Measurements from ENCODE around the gene GTF3C5.
"Not testable (repeated sequence)": the region's sequence is repeated elsewhere in the genome, so short reads cannot be mapped to it uniquely, and the experiment has no call there.

The GTF3C5 gene

DNA sequence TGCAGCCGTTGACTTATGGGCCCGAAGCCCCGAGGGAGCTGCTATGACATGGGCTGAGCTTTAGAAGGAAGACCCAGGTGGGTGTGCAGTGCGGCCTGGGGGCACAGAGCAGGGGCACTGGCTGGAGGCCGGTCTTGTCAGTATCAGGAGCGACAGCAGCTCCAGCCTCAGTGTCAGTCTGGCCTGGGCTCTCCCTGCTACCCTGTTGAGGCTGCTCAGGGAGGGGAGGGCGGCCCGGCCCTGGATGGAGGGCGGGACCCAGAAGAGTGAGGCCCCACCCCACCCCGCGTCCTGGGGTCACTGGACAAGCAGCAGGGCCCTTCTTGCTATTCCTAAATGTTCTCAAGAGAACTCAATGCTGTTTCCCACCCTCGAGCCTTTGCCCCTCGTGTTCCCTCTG lies 34.3 kb upstream of the GTF3C5 start:
- no peak for DNase-seq

DNA sequence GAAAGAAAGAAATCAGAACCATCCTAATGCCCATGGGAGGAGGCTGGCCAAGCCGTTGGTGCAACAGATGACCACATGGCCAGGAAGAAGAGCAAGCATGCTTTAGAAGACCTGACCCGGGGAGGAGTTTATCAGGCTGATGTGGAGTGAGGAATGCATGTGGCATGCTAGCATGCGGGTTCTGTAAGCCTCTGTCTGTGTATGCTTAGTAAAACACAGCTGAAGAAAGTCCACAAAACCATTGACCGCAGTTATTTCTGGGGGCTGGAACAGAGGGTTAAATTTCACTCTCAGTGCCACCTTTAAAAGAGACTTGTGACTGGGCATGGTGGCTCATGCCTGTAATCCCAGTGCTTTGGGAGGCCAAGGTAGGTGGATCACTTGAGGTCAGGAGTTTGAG lies 33.2 kb upstream of the GTF3C5 start:
- DNase-seq, result no peak

DNA sequence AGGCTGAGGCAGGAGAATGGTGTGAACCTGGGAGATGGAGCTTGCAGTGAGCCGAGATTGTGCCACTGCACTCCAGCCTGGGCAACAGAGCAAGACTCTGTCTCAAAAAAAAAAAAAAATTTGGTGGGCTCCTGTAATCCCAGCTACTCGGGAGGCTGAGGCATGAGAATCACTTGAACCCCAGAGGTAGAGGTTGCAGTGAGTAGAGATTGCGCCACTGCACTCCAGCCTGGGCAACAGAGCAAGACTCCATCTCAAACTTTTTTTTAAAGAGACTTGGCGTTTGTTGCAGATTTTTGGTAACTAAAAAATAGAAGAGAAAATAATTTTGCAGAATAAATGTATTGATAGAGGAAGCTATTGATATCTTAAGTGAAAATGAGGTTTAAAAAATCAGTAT lies 32.6 kb upstream of the GTF3C5 start:
- not testable (repeated sequence) for DNase-seq

DNA sequence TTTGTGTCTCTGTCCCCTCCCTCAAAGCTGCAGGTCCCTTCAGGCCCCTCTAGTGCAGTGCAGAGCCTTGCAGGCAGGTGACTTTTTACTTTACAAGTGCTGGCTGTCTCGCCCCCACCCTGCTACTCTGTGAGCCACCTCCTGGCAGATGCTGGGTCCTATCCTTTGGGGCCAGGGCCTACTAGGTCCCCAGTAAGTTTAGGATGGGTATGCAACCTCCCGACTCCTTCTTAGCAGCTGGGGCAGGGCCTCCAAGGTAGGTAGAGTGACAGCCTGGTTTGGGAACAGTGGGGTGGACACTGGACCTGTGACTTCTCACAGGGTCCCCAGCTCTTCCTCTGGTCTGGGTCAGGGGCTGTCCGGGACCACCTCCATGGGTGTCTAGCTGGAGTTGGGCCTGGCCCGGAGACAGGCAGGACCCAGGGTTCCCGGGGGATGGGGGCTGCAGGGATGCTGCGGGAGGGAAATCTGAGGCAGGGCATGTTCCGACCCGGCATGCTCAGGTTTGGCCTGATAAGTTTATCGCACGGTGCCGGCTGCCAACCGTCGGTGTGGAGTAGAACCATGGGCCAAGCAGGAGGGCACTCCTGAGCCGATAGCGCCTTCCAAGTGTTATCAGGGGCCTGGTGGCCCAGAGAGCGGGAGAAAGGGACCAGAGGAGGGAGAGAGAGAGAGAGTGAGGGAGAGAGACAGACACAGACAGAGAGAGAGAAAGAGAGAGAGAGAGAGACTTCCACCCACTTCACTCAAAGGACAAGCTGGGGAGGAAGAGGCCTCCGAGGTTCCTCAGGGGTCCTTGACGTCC lies 31.8 kb upstream of the GTF3C5 start:
- DNase-seq, result no peak

DNA sequence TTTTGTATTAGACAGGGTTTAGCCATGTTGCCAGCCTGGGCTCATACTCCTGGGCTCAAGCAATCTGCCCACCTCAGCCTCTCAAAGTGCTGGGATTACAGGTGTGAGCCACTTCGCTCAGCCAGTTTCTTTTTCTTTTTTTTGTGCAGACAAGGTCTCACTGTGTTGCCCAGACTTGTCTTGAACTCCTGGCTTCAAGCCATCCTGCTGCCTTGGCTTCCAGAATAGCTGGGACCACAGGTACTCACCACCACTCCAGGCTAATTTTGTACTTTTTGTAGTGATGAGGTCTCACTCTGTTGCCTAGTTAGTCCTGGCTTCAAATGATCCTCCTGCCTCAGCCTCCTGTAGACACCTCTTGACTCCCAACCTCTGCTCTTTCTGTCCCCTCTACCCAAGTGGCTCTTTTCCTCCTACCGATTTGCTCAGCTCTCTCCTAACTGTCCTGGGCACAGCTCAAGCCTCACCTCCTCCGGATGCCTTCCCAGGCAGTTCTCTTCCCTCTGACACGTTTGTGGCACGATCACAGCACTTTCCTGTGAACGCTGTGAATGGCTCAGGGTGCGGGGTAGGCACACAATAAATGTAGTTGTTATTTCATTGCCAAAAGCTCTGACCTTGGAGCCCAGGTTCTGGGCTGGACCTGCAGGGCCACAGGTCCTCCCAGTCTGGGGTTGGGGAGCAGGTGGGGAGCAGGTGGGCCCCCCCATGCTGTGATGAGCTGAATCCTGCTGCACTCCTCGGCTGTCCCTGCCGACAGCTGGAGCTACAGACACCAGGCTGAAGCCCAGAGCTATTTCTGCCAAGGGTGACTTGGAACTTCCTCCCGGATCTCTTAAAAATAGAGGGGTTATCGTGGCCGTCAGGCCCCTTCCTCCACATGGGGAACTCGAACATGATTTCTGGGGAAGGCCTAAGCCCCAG lies 28.4 kb upstream of the GTF3C5 start:
- no peak for DNase-seq

DNA sequence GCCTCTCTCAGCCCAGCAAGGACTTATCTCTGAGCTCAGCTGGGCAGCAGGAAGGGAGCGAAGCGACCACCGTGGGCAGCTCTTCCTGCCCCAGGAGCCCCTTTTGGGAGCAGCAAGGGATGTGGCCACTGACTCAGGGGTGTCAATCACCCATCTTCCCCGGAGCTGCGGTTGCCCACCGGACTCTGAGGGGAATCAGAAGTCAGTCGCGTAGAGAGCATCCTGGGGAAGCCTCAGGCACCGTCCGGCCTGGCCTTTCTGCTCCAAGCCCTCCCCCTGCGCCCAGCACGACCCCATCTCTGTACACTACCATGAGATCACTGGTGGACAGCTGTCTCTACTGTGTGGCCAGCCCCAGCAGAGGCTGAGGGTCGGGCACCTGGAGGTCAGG lies 27.7 kb upstream of the GTF3C5 start:
- DNase-seq, result no peak

DNA sequence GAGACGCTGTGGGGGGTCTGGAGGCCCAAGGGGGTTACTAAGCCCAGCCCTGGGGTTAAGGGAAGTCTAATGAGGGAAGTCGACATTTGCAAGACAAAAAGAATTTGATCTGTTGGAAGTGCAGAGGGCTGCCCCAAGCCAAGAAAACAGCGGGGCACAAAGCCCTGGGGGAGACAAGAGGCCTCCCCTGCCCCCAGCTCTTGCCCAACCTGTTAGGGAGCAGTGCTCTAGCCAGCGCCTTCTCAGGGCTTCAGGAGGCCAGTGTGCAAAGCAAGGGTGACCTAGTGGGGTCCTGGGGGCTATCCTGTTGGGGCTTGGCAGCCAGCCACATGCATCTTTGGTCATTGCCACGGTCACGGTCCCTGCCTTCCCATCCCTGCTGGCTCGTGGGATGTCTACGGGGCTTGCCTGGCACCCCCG lies 27.1 kb upstream of the GTF3C5 start:
- DNase-seq, result no peak

DNA sequence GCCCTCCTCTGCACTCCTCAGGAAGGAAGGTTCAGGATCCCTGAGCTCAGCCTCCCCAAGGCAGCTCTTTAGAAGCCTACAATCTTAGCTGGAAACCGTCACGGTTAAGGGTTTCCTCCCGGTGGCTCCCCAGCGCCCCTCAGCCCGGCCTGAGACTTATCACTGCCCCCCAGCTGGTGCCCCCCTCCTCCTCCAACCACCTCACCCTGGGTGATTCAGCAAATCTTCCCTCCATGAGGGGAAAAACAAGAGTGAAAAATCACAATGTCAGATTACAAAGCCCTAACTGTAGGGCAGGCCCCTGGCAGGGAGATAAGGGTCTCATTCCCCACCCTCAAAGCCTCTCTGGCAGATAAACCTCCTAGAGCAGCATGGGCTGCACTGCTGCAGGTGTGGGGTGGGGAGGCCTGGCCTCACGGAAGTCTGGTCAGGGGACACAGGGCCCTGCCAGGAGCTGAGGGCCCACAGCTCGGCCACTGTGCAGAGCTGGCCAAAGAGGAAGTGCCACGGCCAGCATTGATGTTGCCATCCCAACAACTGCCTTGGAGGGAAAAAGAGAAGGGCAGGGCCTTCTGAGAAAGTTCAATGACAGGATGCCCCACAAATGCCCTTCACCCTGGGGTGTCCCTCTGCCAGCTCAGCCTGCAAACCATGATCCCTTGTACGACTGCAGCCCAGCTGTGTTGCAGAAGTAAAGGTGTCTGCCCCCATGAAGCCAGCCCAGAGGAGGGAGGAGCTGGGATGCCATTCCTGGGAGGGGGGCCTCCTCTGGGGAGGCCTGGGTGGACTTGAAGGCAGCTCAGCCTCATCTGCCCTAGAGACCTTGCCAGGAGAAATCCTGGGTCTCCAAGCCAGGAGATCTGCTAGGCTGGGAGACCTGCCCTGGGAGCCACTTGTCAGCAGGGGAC lies 26.5 kb upstream of the GTF3C5 start:
- DNase-seq, result peak; percentile 40 to 66 (median 62)

DNA sequence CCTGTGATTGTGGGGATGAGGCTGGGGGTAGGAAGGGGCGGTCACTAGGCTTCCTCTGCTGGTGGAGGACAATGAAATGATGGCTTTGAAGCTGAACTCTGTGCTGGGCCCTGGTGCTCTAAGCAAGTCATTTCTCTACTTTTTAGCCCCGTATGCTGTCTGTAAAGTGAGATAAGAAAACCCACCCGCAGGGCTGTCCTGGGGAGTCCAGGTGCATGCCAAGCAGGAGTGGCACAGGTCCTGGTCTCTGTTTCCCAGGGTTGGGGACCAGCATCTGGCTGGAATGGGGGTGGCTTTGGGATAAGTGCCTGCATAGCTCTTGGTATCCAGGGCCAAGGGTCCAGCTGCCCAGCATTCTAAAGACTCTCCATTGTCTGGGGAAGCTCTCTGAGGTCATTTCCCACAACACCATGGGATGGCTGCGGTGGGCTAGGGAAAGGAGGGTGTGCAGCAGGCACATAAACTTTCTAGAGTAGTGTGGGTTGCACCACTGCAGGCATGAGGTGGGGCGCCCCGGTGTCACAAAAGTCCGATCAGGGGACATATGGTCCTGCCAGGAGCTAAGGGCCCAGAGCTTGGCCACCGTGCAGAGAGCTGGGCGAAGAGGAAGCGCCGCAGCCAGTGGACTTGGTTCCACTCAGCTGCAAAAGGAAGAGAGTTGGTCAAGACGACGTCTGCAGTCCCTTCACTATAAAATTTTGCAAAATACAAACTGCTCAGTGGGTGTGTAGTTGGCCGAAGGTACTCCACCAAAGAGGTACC lies 25.6 kb upstream of the GTF3C5 start:
- DNase-seq, result no peak

DNA sequence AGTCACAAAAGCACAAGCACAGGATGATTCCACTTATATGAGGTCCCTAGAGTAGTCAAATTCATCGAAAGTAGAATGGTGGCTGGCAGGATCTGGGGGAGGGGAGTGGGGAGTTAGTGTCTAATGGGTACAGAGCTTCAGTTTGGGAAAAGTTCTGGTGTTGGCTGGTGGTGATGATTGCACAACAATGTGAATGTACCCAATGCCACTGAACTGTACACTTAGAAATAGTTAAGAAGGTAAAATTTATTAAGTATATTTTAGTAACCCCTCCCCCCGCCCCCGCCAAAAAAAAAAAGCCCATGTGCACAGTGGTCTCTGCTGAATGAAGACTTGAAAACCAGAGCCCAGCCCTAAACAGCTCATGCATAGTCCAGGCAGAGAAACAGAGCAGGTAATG lies 24.8 kb upstream of the GTF3C5 start:
- no peak for DNase-seq

DNA sequence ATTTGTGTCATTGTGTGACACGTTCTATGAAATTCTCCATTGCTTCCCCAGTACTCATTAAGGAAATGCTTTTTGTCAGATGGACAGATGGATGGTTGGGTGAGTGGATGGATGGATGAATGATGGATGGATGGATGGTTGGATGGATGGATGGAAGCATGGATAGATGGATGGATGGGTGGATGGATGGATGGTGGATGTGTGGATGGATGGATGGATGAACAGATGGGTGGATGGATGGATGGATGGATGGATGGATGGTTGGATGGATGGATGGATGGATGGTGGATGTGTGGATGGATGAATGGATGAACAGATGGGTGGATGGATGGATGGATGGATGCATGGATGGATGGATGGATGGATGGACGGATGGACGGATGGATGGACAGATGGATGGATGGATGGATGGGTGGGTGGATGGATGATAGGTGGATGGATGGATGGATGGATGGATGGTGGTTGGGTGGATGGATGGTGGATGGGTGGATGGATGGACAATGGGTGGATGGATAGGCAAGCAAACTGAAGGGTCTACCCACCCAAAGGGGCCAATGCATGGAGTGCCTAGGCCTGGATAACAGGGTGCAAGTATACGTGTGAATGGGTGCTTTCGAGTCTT lies 24.0 kb upstream of the GTF3C5 start:
- no peak for DNase-seq

DNA sequence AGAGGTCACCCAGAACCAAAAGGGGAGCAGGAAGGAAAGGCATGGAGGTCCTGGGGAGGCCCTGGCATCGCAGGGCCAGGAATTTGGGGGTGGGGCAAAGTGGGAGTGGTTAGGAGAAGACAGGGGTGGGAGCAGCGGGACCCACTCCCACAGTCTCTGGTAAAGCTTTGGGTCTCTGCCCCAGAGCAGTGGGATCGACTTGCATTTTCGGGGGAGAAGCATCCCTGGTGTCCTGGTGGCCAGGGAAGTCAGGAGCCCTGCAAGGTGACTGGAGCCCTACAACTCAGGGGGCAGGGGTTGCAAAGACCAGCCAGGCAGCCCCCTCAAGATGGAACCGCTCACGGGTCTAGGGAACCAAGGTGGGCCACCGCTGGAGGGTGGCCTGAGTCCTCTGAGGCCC lies 22.4 kb upstream of the GTF3C5 start:
- DNase-seq, result no peak

DNA sequence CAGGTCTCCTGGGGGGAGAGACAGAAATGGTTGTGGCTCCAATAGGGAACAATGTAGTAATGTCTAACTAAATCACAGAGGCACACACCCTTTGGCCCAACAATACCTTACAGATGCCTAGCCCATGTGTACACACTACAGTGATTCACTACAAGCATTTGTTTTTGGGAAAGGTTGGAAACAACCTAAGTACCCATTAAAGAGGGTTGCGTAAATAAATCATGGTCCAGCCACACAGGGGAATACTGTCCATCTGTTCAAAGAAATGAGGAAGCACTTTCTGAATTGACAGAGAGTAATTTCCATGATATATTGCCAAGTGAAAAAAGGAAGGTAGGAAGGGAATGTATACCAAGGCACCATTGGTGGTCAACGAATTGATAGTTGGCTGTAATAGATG lies 22.0 kb upstream of the GTF3C5 start:
- peak in 2 of 4 experiments; percentile 18 to 30 for DNase-seq

DNA sequence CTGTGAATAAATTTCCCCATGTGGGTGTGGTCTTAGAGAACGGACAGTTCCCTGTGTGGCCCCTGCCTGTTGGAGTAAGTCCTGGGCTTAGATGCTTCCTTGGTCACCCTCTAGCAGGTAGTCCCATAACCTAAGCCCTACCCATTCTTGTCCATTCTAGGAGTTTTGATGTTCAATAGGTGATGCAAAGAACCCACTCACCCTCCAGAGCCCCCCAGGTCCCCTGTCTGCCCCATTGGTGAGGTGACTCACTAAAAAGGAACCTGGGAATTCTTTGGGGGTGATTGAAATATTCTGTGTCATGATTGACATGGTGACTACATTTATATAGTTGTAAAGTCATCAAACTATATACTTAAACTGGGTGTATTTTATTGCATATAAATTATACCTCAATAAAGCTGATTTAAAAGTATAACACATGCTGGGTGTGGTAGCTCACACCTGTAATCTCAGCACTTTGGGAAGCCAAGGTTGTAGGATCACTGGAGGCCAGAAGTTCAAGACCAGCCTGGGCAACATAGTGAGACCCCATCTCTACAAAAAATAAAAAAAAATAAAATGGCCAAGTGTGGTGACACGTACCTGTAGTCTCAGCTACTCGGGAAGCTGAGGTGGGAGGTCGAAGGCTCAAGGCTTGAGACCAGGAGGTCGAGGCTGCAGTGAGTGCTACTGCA lies 20.8 kb upstream of the GTF3C5 start:
- no peak for DNase-seq

DNA sequence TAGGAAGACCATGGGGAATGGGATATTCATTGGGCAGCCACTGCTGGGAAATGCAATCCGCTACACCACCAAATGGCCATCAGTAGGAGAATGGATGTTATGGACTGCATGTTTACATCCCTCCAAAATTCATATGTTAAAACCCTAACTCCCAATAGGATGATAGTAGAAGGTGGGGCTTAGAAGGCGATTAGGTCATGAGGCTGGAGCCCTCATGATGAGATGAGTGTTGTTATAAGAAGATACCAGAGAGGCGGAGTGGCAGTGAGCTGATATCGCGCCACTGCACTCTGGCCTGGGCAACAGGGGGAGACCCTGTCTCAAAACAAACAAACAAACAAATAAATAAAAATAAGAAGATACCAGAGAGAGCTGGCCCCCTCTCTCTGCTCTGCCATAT lies 16.1 kb upstream of the GTF3C5 start:
- no peak for DNase-seq

DNA sequence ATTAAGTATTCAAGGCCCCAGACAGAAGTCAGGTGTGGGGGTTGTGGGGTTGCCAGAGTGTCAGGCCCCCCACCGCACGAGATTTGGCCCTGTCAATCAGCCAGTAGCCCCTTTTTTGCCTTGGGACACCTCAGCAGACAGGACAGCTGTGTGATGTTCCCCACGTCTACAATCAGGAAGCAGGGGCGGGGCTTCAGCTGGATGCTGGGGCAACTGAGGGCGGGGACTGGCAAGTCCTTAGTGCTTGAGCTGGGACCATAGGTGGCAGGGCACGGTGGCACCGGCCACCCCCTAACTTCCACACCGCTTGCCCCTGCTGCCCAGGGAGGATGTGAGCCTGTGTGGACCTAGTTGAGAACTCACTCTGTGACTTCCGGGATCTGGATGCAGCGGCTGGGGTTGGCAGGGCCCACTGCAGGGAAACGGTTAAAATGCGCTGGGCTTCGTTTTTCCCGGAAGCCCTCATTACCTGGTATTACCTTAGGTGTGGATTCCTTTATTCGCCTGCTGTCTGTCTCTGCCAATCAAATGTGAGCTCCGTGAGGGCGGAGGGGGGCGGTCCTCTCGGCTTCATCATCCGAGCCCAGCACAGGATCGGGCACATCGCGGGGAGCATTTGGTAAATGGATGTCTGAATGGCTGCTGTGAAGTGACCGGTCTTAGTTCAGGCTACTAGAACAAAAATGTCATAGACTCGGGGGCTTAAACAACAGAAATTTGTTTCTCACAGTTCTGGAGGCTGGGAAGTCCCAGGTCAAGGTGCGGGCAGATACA lies 7.5 kb upstream of the GTF3C5 start:
- peak; percentile 23 to 64 (median 54) for DNase-seq

DNA sequence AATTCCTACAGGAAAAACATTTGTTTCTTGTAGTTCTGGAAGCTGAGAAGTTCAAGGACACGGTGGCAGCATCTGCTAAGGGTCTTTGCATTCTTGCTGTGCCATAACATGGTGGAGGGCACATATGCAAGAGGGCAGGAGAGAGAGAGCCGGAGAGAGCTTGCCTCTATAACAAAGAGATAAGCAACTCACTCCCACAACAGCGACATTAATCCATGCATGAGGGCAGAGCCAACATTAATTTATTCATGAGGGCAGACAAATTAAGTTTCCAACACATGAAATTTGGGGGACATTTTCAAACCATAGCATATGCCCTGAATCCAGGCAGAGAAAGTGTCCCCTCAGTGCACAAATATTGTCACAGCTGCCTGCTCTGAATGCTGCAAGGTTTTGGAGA lies 4.4 kb upstream of the GTF3C5 start:
- no peak for DNase-seq

DNA sequence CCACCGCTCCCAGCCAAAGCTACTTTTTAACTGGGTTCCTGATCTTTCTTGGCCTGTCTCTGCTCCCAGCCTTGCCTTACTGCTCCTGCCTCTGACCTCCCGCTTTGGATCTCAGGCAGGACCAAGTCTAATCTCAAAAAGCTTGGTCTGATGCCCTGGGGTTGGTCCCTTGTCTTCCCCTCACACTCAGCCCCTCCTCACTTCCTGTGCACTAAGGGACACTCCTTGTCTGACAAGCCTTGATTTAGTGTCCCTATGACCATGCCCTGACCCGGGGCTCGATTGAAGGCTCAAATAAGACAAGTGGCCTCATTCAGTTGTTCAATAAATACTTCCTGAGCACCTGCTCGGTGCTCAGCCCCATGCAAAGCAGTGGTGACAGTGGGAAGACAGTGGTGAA lies 3.7 kb upstream of the GTF3C5 start:
- DNase-seq, result no peak

DNA sequence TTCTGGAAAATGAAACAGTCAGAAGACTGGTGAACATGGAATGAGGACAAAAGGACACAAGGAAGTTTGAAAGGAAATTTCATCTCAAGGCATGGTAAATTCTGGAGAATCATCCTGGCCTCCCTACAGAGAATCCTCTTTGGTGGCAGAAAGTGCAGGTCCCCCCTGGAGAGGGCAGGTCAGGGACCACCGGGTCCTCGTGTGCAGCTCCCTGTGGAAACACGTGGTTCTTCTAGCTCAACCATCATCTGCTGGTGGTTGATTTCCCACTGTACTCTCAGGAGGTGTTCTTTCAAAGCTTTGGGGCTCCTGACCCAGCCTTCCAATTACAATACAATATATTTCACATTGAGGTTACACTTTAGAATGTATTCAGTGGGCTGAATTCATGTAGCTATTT lies 2.6 kb upstream of the GTF3C5 start:
- DNase-seq, result no peak

DNA sequence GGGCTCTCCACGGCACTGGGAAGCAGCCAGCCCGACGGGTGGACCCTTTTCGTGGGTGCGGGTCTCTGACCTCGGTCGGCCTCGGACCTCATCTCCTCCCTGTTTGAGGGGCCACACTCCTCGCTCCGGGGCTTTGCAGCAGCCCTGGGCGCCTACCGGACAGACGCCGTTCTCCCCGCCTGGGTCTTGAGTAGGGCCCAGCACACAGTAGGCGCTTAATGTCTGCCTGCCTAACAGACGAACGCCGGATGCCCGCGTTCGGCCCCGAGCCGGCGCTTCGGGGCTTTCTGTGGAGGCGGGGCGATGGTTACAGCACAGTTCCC lies 842 bp upstream of the GTF3C5 start:
- DNase-seq, result no peak

DNA sequence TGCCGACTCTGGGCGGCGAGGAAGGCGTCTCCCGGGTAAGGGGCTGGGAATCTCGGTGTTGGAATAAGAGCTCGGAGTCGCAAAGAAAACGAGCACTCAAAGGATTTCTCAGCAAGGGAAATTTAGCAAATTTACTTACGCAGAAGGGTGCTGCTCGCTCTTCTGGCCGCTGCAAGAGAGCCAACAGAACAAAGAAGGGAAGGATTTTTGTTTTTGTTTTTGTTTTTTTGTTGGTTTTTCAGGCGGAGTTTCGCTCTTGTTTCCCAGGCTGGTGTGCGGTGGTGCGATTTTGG lies 279 bp downstream of the GTF3C5 start:
- no peak for DNase-seq
